ENCODE measurements around the gene CHRNB2. TPM values are rescaled to one million over a fixed set of nuclear protein-coding genes. Genes with fewer than 3 reads are reported as not detected.

CHRNB2 gene
- total and polyA plus RNA-seq, 2 experiments from 2014 or later, result not detected

DNA sequence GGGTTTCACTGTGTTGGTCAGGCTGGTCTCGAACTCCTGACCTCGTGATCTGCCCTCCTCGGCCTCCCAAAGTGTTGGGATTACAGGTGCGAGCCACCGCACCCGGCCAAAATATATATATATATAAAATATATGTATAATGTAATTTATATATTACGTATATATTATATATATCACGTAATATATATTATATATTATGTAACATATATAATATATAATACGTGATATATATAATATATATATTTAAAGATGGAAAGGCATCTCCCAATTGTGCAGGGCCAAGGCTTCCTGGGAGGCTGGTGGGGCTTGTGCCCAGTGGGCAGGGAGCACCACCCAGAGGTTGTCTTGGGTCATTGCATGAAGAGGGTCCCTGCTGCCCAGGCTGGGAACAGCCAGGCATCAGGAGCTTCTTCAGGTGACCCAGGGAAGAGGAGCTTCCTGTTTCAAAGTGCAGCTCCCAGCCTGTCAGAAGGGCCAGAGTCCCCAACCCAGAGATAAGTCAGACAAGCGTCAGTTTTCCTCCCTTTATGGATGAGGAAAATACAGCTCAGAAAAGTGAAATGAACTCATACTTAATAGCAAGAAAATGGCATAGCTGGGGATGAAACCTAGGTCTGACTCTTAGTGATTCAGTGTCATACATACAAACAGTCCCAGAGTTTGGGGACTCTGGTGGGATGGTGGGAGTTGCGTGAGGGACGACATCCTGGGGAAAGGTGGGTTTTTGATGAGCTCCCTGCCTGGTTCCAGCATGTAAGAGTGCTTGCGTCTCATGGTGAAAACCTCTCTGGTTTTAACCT is 21.1 kb upstream of the CHRNB2 start:
- H3K79me2 ChIP-seq (ENCODE audit: insufficient read depth), result no peaks in the 10 kb centered on the region
- H3K9me2 ChIP-seq (ENCODE audit: insufficient read depth), result no peaks in the 10 kb centered on the region
- 0 out of 2 replicates have a peak, but pooled peaks cover 8% of the 10 kb centered on the region for H3K27me3 ChIP-seq (replicated peaks; ENCODE audit: insufficient read depth)
- H3K9me3 ChIP-seq (ENCODE audit: low read depth), result no peaks in the 10 kb centered on the region
- H3K4me2 ChIP-seq (ENCODE audit: unreplicated experiment), result no peak overlapping the region
- peak; percentile 82 for DNase-seq
- in situ Hi-C loops (cut with MboI), result no loop called here
- H3F3A ChIP-seq (ENCODE audit: insufficient read depth), result peaks cover 35% of the 10 kb centered on the region
- no peaks in the 10 kb centered on the region for H4K20me1 ChIP-seq (ENCODE audit: insufficient read depth)
- no peak overlapping the region for H2AFZ ChIP-seq
- H3K36me3 ChIP-seq (ENCODE audit: low read depth), result peaks cover 11% of the 10 kb centered on the region; the same call in 1 of the 2 replicates
- no peak overlapping the region for H3K9ac ChIP-seq
- no peak overlapping the region for H3K27ac ChIP-seq
- H3K4me1 ChIP-seq (ENCODE audit: insufficient read depth), result 0 out of 2 replicates have a peak, but pooled peaks cover 7% of the 10 kb centered on the region
- WGBS, 2 experiments (ENCODE audit: low coverage in 1 of 2, low lambda C conversion rate in 2 of 2, missing lambda C conversion rate in 2 of 2), result 71 to 77% methylated on average over 13 of the region's 13 CpGs
- H3K4me3 ChIP-seq, result no peak overlapping the region
- TF ChIP-seq EZH2 (IDR thresholded peaks at IDR 0.05; ENCODE audit: insufficient read depth, poor library complexity, severe bottlenecking) (no peak), EZH2phosphoT487 (IDR thresholded peaks at IDR 0.05; ENCODE audit: insufficient read depth, low read depth) (no peak)

DNA sequence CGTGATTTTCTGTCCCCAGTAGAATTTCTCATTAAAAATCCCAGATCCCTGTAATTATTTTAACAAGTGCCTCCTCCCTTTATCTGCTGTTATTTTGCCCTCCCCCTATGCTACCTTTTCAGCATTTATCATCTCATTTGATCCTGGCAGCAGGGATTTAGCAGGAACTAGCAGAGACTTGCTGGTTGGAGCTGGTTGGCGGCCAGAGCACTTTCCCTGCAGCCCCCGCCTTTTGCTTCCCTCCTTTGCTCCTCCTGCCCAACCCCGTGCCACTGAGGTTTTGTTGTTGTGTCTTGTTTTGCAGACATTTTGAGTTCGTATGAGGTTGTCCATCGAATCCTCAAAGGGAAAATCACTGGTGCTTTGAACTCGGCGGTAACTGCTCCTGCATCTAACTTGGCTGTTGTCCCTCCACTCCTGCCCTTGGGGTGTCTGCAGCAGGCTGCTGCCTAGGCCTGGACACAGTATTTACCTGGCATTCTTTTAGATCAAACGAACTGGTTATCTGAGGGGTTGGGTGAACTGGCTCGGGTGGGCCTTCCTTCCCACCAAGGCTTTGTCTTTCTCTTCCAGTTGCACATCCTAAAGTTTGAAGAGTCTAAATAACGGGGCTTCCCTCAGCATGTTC is 20.4 kb upstream of the CHRNB2 start:
- Histone ChIP-seq H3K27ac (no peak overlapping the region), H3K36me3 (ENCODE audit: low read depth) (peaks cover 14% of the 10 kb centered on the region; the same call in 1 of the 2 replicates), H2AFZ (no peak overlapping the region), H3K4me3 (no peak overlapping the region), H3F3A (ENCODE audit: insufficient read depth) (peaks cover 35% of the 10 kb centered on the region), H3K79me2 (ENCODE audit: insufficient read depth) (peaks cover 2% of the 10 kb centered on the region; the same call in 1 of the 2 replicates), H3K9me3 (ENCODE audit: low read depth) (no peaks in the 10 kb centered on the region), H3K9ac (no peak overlapping the region), H3K9me2 (ENCODE audit: insufficient read depth) (no peaks in the 10 kb centered on the region), H3K27me3 (replicated peaks; ENCODE audit: insufficient read depth) (0 out of 2 replicates have a peak, but pooled peaks cover 1% of the 10 kb centered on the region), H3K4me2 (ENCODE audit: unreplicated experiment) (no peak overlapping the region), H4K20me1 (ENCODE audit: insufficient read depth) (no peaks in the 10 kb centered on the region), H3K4me1 (ENCODE audit: insufficient read depth) (0 out of 2 replicates have a peak, but pooled peaks cover 7% of the 10 kb centered on the region)
- 71 to 74% methylated on average over 11 of the region's 11 CpGs for WGBS, 2 experiments (ENCODE audit: low coverage in 1 of 2, low lambda C conversion rate in 2 of 2, missing lambda C conversion rate in 2 of 2)
- in situ Hi-C loops (cut with MboI), result no loop called here
- TF ChIP-seq EZH2 (IDR thresholded peaks at IDR 0.05; ENCODE audit: insufficient read depth, poor library complexity, severe bottlenecking), result no peak
- no peak for TF ChIP-seq EZH2phosphoT487 (IDR thresholded peaks at IDR 0.05; ENCODE audit: insufficient read depth, low read depth)
- DNase-seq, result no peak

DNA sequence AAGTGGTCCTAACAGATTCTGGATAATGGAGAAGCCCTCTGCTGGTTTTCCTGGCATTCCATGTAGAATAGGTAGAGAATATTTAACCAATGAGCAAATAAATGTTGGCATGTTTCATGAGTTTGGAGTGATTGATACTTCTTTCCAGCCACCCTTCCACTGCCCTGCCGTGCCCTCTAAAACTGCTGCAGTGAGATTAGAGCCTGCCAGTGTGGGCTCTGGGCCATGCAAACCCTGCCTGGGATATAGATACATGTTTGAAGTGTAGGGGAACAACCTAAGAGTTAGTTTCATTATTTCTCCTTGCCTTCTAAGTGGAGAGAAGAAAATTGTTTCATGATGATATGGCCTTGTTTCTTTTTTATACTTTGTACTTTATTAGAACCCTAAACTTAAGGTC is 19.6 kb upstream of the CHRNB2 start:
- Histone ChIP-seq H3F3A (ENCODE audit: insufficient read depth) (peaks cover 35% of the 10 kb centered on the region), H3K27ac (no peak overlapping the region), H3K4me2 (ENCODE audit: unreplicated experiment) (no peak overlapping the region), H3K27me3 (replicated peaks; ENCODE audit: insufficient read depth) (no peaks in the 10 kb centered on the region), H3K79me2 (ENCODE audit: insufficient read depth) (peaks cover 4% of the 10 kb centered on the region; the same call in 1 of the 2 replicates), H3K9me3 (ENCODE audit: low read depth) (no peaks in the 10 kb centered on the region), H3K9me2 (ENCODE audit: insufficient read depth) (no peaks in the 10 kb centered on the region), H3K4me1 (ENCODE audit: insufficient read depth) (0 out of 2 replicates have a peak, but pooled peaks cover 7% of the 10 kb centered on the region), H3K9ac (no peak overlapping the region), H3K4me3 (no peak overlapping the region), H2AFZ (no peak overlapping the region), H3K36me3 (ENCODE audit: low read depth) (peaks cover 22% of the 10 kb centered on the region; the same call in 1 of the 2 replicates), H4K20me1 (ENCODE audit: insufficient read depth) (no peaks in the 10 kb centered on the region)
- TF ChIP-seq EZH2 (IDR thresholded peaks at IDR 0.05; ENCODE audit: insufficient read depth, poor library complexity, severe bottlenecking) (no peak), EZH2phosphoT487 (IDR thresholded peaks at IDR 0.05; ENCODE audit: insufficient read depth, low read depth) (no peak)
- 6 to 25% methylated on average over 1 of the region's 1 CpG for WGBS, 2 experiments (ENCODE audit: low coverage in 1 of 2, low lambda C conversion rate in 2 of 2, missing lambda C conversion rate in 2 of 2)
- DNase-seq, result no peak
- in situ Hi-C loops (cut with MboI), result no loop called here

DNA sequence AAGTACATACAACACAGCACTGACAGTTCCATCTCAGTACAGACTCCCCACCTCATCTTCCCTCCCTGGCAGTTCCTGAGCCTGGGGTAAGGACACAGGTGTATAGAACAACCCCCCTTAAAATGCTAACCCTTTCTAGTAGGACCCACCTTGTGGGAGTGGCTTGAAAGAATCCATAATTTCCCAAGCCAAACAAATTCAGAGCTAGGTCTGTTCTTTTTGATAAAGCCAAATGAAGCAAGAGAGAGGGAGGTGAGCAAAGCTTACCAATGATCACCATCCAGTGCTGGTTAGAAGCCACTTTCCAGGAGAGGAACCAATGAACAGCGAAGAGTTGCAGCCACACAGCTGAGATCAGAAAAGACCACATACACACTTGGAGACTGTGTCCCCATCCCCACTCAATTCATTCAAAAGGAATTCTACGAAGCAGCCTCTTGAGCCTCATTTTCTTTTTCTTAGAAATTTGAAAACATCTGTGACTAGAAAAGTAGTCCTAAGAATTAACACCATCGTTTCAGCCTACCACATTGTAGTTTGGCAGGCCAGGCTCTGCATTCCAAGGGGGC is 18.3 kb upstream of the CHRNB2 start:
- Histone ChIP-seq H3K27ac (no peak overlapping the region), H3K4me3 (no peak overlapping the region), H3K79me2 (ENCODE audit: insufficient read depth) (peaks cover 14% of the 10 kb centered on the region; the same call in 1 of the 2 replicates), H4K20me1 (ENCODE audit: insufficient read depth) (no peaks in the 10 kb centered on the region), H3K9me2 (ENCODE audit: insufficient read depth) (no peaks in the 10 kb centered on the region), H3K4me1 (ENCODE audit: insufficient read depth) (0 out of 2 replicates have a peak, but pooled peaks cover 7% of the 10 kb centered on the region), H3K27me3 (replicated peaks; ENCODE audit: insufficient read depth) (no peaks in the 10 kb centered on the region), H3K9me3 (ENCODE audit: low read depth) (no peaks in the 10 kb centered on the region), H3K4me2 (ENCODE audit: unreplicated experiment) (no peak overlapping the region), H2AFZ (no peak overlapping the region), H3F3A (ENCODE audit: insufficient read depth) (peaks cover 35% of the 10 kb centered on the region), H3K9ac (no peak overlapping the region), H3K36me3 (ENCODE audit: low read depth) (peaks cover 35% of the 10 kb centered on the region)
- WGBS, 2 experiments (ENCODE audit: low coverage in 1 of 2, low lambda C conversion rate in 2 of 2, missing lambda C conversion rate in 2 of 2), result 75 to 80% methylated on average over 3 of the region's 3 CpGs
- no peak for DNase-seq
- in situ Hi-C loops (cut with MboI), result no loop called here
- no peak for TF ChIP-seq EZH2phosphoT487 (IDR thresholded peaks at IDR 0.05; ENCODE audit: insufficient read depth, low read depth)
- TF ChIP-seq EZH2 (IDR thresholded peaks at IDR 0.05; ENCODE audit: insufficient read depth, poor library complexity, severe bottlenecking), result no peak

Data from GM23248 (cell line).